ENCODE measurements around the gene ZNF605.
"Not testable (repeated sequence)": the region's sequence is repeated elsewhere in the genome, so short reads cannot be mapped to it uniquely, and the experiment has no call there.

ZNF605 gene
- total RNA-seq: 13.9 reads per million, percentile 39 among the genes with 10 or more reads in this experiment

GRCh38 chr12:132956011-132956788 is at the start of gene ZNF605:
ZNF605 (minus strand) TSS chr12:132956306; CDS start chr12:132945635, 10,671 bp downstream.
- peak; percentile 83 for DNase-seq

GRCh38 chr12:132998741-132999140 is 42.6 kb upstream of the ZNF605 start:
- no peak for DNase-seq

GRCh38 chr12:132986885-132987225 is 30.7 kb upstream of the ZNF605 start:
- no peak for DNase-seq

- peak; percentile 81 for DNase-seq
Measured at GRCh38 chr12:132986001-132986884, 30.1 kb upstream of the ZNF605 start, which contains the start of gene ZNF26. ZNF26 (plus strand) TSS chr12:132986367; CDS start chr12:132986841, 474 bp downstream.

GRCh38 chr12:132976870-132977269 is 20.8 kb upstream of the ZNF605 start:
- not testable (repeated sequence) for DNase-seq

- DNase-seq: no peak
Measured at GRCh38 chr12:132972374-132972773, 16.3 kb upstream of the ZNF605 start.

- no peak for DNase-seq
Measured at GRCh38 chr12:132967736-132968135, 11.6 kb upstream of the ZNF605 start.

GRCh38 chr12:132966676-132967415 is 10.7 kb upstream of the ZNF605 start:
- no peak for DNase-seq

- no peak for DNase-seq
Measured at GRCh38 chr12:132965796-132966195, 9.7 kb upstream of the ZNF605 start.

- not testable (repeated sequence) for DNase-seq
Measured at GRCh38 chr12:132963947-132964346, 7.8 kb upstream of the ZNF605 start.

- not testable (repeated sequence) for DNase-seq
Measured at GRCh38 chr12:132961790-132962189, 5.7 kb upstream of the ZNF605 start.

GRCh38 chr12:132955094-132956010 is 754 bp downstream of the ZNF605 start:
- peak; percentile 6 for DNase-seq

GRCh38 chr12:132954471-132955048 is 1.5 kb downstream of the ZNF605 start:
- no peak for DNase-seq

GRCh38 chr12:132953771-132954170 is 2.3 kb downstream of the ZNF605 start:
- no peak for DNase-seq

- no peak for DNase-seq
Measured at GRCh38 chr12:132953163-132953425, 3.0 kb downstream of the ZNF605 start.

GRCh38 chr12:132952371-132953162 is 3.5 kb downstream of the ZNF605 start:
- no peak for DNase-seq

- no peak for DNase-seq
Measured at GRCh38 chr12:132951649-132952048, 4.5 kb downstream of the ZNF605 start.

GRCh38 chr12:132950844-132951535 is 5.1 kb downstream of the ZNF605 start:
- DNase-seq: no peak

- DNase-seq: no peak
Measured at GRCh38 chr12:132949936-132950837, 5.9 kb downstream of the ZNF605 start.

Measured in effector CD4-positive, alpha-beta T cell (primary cell).